Stimulated activated CD8-positive, alpha-beta memory T cell treated with anti-CD3 and anti-CD28 coated beads, Interleukin-12 subunit alpha, Interleukin-12 subunit beta, amount 100 ng/mL, for 24 hours (primary cell): Measurements from ENCODE around the gene UIMC1.

Source experiments
- DNase-seq: peaks from one replicate; pipeline ENCODE4 v3.0.0-alpha.2; 2020; ENCODE audit errors: extremely low read depth

Gene UIMC1

DNA sequence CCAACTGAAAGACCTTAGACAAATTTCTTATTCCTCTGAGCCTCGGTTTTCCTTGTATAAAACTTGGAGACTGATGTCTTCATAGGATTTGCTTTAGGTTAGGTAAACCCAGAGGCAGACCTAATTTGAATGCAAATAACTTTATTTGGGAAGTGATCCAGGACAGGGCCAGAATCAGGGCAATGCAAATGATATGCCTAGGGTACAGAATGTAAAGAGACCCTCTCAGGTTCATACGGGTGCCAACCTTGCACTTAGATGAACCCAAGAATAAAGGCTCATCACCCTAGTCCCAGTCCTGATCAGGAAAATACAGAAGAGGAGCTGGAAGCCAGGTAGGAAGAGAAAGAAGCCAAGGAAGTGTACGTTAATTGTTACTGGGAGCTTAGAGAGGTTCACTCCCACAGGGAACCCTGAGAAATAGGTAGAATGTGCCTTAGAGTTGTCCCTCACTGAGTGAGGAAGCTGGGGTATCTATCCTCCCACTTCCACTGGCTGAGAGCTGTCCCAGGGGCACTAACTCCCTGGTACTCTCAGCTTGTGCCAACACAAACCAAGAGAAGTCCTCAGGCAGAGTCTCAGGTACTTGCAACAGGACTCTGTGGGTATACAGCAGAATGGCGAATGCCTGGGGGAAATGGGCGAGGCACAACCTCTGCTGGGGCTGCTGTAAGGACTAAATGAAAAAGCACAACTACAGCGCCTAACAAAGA is 104.3 kb downstream of the UIMC1 start:
- no peak for DNase-seq

DNA sequence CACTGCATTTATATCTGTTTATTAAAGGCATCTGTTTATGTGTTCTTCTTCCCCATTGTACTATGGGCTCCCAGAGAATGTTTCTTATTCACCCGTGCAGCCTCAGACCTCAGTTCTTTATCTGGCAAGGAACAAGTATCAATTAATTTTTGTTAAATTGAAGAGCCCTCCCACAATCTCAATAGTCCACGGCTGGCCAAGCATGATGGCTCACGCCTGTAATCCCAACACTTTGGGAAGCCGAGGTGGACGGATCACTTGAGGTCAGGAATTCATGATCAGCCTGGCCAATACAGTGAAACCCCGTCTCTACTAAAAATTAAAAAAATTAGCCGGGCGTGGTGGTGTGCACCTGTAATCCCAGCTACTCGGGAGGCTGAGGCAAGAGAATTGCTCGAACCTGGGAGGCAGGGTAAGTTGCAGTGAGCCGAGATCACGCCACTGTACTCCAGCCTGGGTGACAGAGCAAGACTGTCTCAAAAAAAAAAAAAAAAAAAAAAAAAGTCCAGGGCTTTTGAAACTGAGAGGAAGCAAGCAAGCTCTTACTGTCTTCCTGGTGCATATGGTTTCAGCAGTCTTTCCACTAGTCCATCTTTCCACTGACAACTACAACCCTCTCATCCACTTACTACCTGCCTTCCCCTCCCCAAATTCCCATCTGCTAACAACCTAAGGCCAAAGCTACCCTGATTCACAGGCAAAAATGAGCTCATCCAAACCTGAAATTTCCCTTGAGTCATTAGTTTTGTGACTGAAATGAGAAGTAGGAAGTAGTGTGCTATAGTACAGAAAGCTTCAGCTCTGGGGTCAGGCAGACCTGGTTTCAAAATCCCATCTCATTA is 105.1 kb downstream of the UIMC1 start:
- DNase-seq = no peak

DNA sequence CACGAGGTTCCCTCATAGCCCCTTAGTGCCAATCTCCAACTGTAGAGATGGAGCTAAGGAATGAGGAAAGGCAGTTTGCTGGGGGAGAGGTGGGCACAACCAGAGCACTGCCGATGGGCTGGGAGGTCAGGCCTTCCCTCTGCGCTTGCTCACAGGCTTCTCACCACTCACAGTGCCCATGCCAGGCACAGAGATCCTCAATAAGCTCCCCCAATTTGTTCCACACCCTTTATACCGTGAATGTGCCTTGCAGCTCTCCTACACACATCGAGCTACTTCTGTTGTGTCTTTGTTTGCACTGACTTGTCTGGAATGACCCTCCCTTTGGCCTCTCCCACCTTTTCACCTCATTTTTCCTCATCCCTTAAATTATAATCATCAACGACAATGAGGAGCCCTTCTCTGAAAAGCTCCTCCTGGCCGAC is 105.8 kb downstream of the UIMC1 start:
- no peak for DNase-seq

DNA sequence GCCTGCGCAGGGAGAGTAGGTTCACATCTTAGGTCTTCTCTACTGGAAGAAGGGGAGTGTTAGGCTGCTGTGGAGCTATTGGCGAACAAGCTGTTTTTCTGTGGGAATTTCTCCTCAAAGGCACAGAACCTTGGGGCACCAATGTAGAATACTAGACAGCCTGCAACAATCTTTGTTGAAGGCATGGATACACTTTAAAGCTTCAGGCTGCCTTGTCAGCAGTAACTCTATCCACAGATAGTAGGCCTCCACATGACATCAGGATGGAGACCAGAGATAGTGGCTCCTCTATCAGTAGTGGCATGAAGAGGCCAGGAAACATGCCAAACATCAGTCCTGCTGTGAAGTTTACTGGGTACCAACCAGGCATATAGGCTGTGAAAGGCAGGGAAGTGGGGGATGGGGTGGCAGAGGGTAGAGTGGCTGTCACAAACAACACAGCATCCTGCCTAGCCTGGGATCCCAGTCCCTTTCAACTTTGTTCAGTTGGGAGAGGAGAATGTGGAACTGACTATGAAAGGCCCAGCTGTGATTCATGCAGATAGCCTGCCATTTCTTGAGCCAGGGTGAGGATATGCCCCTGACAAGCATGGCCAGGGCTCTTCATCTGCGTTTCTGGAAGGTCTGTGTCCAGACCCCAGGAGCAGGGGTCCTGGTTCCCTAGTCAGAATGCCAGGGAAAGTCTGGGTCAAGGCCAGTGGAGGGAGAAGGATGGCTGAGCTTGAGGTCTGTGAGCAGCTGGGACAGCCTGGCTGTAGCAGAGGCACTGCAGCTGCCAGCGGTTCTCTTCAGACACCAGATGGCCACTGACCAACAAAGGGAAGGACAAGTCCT is 106.4 kb downstream of the UIMC1 start:
- DNase-seq = no peak

DNA sequence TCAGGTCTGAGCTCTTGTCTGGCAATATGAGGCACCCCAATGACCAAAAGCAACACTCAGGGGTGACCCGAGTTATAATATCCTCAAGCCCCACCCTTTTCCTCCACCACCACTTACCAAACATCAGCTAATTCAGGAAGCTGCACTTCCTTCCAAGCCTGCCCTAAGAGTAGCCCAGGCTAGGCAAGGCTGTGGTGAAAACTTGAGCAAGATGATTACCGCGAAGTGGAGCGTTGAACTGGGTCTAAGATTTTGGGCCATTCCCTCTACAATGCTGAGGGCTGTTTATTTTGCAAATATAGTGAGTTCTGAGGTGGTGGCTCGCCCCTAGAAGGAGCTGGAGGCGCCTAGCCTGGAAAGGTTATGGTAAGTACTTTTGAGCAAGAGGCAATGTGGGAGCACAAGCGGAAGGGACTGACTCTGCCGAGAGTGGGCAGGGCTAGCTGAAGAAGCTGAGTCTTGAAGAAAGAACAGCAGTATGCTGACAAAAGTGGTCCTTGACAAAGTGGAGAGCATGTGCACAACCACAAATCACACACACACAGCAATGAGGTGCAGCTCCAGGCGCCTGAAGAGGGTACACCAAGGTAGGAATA is 107.2 kb downstream of the UIMC1 start, which contains the start of gene HK3:
Gene HK3 (minus strand): TSS at position 51 of the 596 bp plus-strand sequence. CDS start 3,187 bp downstream, outside the sequence.
- DNase-seq = no peak

DNA sequence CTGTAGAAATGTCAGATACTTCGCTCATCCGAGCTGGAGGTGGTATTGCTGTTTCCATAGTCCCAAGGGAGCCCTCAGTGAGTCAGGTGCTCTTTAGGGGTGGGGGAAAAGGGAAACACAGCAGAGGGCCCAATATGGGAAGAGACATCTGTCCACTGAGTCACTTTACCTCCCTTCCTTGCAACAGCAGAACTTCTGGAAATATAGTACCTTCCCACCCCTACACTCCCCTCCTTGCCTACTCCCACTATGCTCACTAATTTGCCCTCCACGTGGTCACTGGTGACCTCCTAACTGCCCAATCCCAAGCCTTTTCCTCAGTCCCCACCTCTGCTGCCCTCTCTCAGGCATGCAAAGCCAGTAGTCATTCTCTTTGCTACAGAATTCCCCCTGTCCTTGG is 109.3 kb downstream of the UIMC1 start:
- DNase-seq = no peak

DNA sequence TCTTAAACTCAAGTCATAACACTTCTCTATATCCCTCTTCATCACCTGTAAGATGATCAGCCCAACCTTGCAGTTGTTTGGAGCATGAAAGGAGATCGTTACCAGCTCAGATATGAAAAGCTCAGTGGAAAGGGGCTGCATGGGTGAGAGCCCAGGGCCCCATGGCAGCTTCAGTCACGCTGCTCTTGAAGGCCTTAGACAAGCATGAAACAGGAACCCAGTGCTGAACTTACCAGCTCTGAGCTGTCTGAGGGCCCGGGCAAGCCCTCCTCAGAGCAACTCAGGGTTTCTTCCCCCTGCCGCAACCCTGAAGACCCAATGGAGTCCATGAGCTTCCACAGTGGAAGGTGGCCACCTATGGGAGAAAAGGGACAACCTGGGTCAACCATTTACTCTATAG is 110.7 kb downstream of the UIMC1 start:
- DNase-seq = no peak

DNA sequence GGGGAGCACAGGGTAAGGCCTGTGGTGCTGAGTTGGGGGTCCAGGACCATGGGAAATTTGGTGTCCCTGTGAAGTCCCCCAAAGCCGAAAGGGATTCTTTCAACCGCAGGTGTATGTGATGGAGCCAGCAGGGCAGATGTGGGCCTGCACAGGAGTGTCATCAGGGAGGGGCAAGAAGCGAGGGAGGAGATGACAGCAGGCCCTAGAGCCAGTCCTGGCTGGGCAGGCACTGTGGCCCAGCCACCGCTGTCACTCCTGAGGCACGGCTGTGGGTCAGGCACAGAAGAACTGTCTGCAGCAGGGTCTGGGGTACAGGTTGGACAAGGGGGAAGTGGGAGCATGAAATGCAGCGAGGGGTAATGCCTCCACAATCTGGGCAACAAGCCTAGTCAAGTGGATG is 112.3 kb downstream of the UIMC1 start:
- no peak for DNase-seq

DNA sequence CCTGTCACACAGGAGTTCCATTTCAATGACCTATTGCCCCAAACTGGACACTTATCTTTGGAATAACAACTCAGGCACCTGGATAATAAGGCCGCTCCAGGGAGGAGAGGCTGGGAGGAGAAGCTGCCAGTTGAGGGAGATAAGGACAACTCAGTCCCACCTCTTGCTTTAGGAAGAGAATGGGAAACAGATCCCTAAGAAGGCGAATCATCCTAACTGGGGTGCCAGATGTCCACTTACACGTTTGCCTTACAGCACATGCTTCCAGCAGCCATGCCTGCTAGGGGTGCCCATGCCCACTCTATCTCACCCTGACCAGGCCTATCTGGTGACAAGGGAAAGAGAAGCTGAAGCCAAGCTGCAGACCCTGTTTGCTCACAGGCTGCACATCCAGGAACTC is 113.9 kb downstream of the UIMC1 start:
- DNase-seq = no peak

DNA sequence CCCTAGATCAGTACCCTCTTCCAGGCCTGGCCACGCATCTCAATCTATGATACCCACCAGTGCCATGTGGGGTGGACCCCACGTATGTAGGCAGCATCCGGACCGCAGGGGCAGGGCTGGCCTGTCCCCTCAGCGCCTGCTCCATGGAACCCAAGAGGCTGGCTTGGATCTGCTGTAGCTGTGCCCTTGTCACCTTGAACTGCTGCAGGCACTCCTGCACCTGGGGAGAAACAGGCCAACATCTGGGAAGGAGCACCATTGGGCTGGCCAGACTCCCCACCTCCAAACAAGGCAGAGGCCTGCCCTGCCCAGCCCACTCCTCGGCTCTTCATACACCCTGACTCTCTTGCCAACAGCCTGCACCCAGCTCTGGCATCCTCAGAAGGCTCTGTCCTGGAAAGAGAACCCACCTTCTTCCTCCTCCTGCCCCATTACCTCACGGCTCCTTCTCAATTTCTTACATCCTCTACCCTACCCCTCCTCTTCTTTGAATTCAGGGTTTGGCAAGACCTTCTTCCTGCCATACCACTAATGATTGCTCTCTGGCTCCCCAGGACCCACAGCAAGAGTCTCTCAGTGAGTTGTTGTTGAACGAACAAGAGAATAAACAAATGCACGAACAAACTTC is 115.1 kb downstream of the UIMC1 start:
- DNase-seq = no peak

DNA sequence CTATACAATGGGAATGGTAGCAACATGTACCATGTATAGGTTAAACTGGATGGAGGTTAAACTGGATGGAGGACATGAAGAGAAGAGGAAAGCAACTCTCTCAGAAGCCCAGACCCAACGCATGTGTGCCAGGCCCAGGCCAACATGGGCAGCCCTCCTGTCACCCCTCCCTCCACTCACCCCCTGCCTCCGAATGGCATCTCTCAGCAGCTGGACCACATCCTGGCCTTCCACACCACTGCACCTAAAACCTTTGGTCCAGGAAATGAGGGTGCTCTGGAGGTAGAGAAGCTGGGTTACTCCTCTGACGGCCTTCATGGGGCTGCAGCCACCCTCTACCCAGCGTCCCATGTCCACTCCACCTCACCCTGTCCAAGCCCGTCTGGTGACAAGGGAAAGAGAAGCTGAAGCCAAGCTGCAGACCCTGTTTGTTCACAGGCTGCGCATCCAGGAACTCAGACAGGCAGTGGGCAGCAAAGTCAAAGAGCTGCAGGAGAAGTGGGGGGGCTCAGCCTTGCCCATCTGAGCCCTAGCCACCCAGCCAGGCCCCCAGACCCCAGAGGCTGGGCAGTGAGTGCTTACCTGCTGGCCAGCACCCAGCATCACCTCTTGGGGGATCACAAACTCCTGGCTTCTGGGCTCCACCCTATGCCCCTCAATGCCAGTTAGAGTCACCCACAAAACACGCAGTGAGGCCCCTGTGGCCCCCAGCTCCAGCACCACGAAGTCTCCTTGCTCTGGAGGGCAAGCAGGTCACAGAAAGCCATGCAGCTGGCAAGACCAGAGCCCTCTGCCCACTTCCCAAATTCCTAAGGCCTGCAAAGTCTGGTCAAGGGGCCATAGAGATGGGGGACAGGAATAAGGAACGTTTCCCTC is 115.9 kb downstream of the UIMC1 start:
- DNase-seq = no peak

DNA sequence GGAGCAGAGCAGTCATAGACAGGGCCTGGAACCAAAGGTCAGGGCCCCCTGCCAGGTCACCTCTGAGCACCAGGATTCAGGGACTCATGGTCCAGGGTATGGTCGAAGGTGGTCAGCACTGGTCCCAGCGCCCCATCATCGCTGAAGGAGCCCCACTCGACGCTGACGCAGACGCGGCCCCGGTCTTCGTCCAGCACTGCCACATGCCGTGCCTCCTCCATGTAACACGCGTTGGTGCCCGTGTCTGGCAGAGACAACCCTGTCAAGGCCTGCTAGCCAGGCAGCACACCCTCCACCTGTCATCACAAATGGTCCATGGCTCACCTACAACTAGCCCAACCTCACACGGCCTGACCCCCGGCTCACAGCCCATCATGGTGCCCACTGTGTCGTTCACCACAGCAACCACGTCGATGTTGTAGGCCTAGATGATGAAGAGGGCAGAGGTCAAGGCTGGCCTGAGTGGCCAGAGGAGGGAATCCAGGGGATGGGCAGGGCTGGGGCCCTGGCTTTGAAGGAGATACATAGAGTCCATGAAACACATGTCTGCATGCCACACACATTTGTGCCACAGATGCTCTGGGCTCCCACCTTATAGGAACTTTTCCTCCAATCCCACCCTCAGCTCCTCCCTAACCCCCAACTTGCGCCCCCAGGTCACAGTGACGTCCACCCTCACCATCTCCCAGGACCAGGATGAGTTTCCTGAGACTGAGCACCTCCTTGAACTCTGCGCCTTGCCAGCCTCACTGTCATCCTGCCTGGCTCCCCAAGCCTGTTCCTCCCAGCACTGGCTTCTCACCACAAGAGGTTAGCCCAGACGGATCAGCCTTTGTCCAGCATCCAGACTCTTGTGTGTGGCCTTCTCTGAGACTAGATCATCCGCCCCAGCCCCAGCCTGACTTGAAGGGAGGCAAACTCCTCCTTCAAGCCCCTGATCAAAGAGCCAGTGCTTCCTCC is 117.0 kb downstream of the UIMC1 start:
- DNase-seq = no peak

DNA sequence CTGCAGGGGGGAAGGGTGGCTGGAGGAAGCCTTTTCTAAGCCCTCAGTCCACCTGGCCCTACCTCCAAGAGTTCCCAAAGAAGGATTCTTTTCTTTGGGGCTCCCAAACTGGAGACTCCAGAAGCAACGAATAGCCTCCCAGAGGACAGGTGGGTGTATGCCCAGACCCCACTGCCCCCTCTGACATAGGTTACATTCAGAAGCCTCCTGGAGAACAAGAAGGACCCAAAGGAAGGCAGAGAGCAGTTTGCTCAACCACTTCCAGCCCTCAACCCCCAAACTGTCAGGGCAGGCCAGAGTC is 117.8 kb downstream of the UIMC1 start:
- no peak for DNase-seq

DNA sequence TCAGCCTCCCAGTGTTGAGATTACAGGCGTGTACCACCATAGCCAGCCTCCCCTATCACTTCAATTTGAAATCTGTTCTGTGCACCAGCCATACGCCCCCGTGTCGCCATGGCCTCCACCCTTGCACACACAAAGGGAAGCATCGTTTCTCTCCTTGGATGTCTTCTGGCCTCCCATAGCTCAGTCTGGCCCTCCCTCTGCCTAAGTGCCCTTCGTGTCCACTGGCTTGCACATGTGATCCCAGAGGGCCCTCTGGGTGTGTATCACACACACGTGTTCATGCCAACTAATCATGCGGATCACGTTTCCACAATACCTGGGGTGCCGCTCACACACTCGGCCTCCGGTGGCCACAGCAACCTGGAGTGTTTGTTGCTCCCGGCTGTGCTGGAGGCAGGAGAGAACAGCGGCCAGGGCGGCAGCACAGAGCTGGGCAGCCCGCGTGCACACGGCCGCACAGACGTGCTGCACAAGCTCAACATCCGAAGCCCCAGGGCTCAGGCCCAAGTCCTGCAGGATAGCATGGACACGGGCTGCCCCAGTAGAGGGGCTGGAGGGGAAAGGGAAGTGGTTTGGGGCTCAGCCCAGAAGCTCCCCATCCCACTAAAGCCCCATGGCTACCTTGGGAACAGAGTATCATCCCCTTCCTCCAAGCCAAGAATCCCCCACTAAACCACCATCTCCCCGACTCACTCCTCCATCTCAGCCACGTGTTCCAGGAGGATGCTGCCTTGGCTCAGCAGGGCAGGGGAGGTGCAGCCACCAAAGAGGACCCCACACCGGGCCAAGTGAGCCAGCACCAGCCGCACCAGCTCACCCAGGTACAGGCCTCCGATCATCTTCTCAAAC is 118.3 kb downstream of the UIMC1 start:
- DNase-seq = no peak

DNA sequence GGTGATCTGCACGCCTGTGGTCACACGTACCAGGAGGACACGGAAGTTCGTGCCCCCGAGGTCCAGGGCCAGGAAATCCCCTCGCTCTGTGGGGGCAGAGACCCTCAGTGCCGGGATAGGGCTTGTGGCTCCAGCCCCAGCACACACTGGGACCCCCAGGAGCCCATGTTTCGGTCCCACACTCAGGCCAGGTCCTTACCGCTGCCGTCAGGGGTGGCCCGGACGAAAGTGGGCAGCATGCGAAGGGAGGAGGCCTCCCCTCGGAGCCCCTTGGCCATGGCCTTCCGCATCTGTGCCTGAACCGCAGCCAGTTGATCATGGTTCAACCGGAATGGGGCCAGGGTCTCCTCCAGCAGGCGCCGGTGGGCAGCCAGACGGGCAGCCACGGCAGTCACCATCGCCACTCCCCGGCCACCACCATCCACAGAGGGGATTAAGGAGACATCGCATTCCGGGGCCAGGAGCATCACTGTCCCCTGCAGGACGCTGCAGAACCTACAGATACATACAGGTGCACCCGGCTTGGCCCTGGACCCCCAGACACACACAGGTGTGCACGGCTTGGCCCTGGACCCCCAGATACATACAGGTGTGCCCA is 119.2 kb downstream of the UIMC1 start:
- DNase-seq = no peak

DNA sequence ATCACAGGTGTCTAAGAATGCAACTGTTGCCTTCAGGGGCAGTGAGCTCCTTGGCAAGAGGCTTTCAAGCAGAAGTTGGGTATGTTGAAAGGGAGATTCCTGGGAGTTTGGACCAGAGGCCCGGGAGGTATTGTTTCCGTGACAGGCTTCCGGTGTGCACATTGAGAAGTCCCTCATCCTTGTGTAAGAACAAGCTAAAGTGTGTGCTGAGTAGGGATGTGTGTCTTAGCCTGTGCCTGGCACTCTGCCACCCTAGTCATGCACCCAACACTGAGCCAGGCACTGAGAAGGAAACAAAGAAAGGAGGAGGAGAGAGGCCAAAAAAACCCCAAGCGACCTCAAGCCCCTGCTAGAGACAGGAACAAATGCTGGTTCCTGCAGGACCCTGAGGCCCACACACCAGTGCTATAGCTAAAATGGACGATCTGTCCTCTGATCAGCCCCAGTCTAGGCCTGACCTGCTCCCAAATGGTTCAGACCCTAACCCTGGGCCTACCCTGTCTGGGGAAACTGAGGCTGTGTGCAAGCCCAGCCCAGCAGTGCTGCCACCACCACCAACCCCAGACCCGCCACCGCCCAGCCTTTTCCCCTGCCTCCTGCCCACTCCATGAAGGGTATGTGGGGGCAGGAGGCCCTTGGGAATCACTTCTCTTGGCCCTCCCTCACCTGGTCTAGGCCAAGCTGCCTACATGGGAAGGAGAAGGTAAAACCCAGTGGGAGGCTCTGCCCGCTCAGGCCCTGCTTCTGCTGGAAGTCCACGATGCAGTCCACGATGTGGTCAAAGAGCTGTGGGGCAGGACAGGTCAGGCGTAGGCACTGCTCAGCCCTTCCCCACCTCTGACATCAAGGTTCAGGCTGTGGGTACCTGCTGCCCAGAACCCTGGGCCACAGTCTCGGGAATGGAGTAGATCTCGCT is 120.0 kb downstream of the UIMC1 start:
- no peak for DNase-seq

DNA sequence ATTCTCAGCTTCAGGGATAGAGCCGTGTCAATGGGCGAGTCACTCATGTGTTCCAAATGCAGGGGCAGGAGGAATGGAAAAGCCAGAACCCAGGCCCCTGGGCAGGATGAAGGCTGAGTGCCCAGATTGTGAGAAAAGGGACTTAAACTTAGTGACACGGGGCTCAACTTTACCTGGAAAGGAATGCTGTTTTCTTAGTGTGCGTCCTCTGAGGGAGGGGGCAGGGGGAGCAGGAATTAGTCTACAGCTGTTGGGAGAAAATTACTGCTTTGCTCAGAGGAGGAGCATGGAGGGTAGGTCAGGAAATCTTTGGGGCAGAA is 122.0 kb downstream of the UIMC1 start:
- DNase-seq = no peak
